Activated CD8-positive, alpha-beta memory T cell treated with anti-CD3 and anti-CD28 coated beads for 1 hour (primary cell): Measurements from ENCODE around the gene SFMBT2.
"Not testable (repeated sequence)": the region's sequence is repeated elsewhere in the genome, so short reads cannot be mapped to it uniquely, and the experiment has no call there.

Source experiments
- DNase-seq, 2 donors: peaks; one replicate each; pipeline ENCODE4 v3.0.0-alpha.2; 2020; ENCODE audit warnings: low read depth in 1 of 2; ENCODE audit errors: extremely low read depth in 1 of 2

Gene SFMBT2

GRCh38 chr10:7193369-7193768 is 217.5 kb downstream of the SFMBT2 start:
- DNase-seq = no peak

DNA sequence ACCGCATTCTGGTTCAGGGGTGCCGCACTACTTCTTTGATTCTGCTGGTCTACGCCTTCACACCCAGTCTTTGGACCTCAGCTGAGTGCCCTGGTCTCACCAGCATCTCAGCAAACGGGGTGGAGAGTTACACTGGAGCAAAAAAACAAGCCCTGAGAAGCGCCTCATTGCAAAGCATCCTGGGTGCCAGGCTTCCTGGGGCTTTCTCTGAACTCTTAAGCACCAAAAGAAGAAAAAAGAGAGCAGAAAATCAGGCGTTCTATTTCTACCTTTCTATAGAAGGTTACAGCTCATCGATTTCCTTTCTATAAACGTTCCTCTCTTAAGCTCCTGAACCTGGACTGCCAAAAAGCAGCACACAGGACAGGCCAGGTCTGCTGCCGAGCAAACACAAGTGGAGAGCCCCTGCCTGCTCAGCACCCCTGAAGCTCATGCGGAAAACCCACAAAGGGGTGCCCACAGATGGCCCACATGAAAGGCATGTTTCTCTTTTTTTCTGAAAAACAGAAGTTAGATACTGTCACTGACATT is 217.9 kb downstream of the SFMBT2 start:
- DNase-seq = peak; percentile 17 to 54

- DNase-seq = no peak
Observed at GRCh38 chr10:7192061-7192460, 218.8 kb downstream of the SFMBT2 start.

GRCh38 chr10:7190772-7191171 is 220.1 kb downstream of the SFMBT2 start:
- DNase-seq = not testable (repeated sequence)

DNA sequence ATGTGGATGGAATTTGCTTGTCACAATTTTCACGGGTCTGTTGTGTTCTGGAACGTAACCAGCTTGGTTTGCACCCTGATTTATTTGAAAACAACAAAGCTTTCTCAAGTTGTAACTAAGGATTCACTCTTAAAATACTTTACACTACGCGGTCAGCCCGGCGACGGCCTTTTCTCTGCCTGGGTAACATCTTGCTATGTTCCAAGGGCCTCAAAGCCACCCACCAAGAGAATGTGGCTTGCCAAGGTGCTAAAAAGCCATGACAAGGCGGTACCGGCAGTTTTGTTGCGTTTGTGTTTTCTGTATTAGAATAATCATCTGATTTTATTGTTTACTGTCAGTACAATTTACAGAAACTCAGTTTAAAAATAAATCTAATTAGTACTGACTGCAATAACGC is 220.9 kb downstream of the SFMBT2 start:
- DNase-seq = no peak

DNA sequence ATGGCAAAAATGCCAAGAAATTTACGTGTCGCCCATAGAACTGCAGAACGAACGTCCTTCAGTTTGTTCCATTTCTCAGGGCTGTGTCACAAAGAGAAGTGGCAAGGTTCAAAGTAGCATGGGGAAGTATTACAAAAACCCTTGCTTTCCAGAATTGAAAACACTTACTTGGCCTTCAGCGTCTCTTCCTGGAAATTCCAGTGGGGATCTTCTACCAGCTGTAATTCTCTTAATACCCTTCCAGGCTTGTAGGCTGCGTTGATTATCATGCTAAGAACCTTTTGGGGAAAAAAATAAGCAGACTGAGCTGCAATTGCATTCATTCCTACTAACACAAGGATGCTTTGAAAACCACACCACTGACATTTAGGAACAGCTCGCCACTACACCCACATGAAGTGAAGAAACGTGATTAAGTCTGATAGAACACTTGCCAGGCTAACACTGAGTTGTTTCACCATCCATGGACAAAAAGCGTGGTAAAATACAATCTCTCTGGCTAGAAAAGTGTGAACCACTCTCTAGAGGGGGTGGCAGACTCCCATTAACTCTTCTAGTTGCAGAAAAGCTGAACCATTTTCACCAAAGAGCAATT is 222.3 kb downstream of the SFMBT2 start:
- no peak for DNase-seq

DNA sequence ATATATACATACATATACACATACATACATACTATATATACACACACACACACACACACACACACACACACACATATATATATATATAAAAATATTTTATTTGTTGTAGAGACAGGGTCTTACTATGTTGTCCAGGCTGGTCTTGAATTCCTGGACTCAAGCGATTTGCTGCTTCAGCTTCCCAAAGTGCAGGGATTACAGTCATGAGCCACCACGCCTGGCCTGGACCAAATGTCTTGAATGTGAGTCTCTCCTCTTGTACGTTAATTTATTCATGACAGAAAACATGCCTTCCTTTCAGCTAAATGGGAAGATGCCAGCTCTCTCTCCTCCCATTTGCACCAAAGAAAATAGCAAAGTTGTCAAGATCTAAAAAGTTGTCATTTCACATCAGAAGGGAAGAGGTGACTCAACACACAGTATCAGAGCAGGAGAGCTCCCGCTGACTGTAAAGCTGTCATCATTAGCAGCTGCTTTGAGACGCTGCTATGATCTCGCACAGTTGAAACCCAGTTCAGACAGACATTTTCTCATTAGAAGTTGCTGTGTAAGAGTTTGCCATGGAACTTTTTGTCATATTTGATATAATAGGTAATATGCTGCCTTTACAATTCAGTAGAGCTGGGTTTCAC is 224.3 kb downstream of the SFMBT2 start:
- DNase-seq = no peak

- no peak for DNase-seq
Observed at GRCh38 chr10:7185367-7185690, 225.5 kb downstream of the SFMBT2 start.

- DNase-seq = no peak
Observed at GRCh38 chr10:7184660-7185366, 226.0 kb downstream of the SFMBT2 start.

- not testable (repeated sequence) for DNase-seq
Observed at GRCh38 chr10:7184116-7184515, 226.7 kb downstream of the SFMBT2 start.

- not testable (repeated sequence) for DNase-seq
Observed at GRCh38 chr10:7182327-7182726, 228.5 kb downstream of the SFMBT2 start.

DNA sequence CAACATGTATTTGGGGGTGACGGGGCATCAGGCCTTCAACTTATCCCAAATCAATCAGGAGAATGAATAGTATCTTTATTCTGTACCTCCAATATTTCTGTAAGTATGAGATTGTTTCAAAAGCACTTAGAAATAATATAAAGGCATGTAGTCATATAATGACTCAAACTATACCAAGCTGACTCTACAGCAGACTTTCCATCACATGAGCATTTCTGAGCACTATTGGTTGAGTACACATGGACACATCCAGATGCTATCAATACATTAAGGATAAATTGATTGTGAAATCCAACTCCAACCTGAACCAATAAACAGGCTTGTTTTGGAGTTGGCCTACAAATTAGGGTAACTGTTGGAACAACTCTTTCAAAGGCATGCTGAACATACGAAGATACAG is 229.4 kb downstream of the SFMBT2 start:
- no peak for DNase-seq

DNA sequence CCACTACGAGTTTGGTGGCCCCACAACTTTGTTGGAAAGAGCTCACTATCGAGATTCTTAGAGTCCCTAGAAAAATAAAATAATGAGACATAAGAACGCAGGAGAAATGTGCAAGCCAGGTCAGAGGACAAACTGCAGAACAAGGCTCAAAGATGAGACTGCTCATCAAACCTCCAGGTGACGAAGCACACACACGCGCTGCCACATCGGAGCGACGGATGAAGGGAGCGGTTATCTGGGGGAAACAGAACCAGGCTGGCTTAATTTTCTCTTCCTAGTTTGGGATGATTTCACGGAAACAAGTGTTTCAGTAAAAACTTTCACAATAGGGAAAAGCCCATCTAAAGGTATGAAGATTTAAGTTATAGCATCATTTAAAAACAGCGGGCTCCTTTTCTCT is 231.3 kb downstream of the SFMBT2 start:
- DNase-seq = no peak

GRCh38 chr10:7173948-7174347 is 236.9 kb downstream of the SFMBT2 start:
- DNase-seq = no peak

DNA sequence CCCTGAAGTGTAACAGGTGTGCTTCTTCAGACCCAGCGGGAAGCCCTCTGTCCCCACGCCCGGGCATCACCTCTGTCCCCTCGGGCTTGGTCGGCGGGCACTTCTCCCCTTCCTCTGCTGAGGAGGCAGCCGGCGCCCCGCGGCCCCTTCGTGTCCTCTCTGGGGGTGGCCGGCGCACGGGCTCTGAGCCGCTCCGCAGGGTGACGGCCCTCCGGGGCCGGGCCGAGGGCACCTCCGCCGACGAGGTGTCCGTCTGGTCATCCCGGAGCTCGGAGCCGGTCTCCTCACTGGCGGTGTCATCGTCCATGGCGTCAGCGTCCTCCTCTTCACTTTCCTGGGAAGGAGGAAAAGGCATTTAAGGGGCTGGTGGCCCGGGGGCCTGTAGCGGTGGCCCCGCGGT is 239.0 kb downstream of the SFMBT2 start:
- DNase-seq = no peak

- no peak for DNase-seq
Observed at GRCh38 chr10:7170626-7171322, 240.1 kb downstream of the SFMBT2 start.

GRCh38 chr10:7168414-7168813 is 242.4 kb downstream of the SFMBT2 start:
- no peak for DNase-seq

GRCh38 chr10:7165500-7166177 is 245.2 kb downstream of the SFMBT2 start:
- no peak for DNase-seq

- DNase-seq = no peak
Observed at GRCh38 chr10:7164955-7165354, 245.9 kb downstream of the SFMBT2 start.

GRCh38 chr10:7162331-7162730 is 248.5 kb downstream of the SFMBT2 start:
- DNase-seq = no peak
